Activated CD4-positive, alpha-beta T cell treated with anti-CD3 and anti-CD28 coated beads, Interleukin-2, amount 50 U/mL, for 16 hours (primary cell): ENCODE data around the gene GMNN.
"Not testable (repeated sequence)": the region's sequence is repeated elsewhere in the genome, so short reads cannot be mapped to it uniquely, and the experiment has no call there.

Experiments
- DNase-seq: peaks from one replicate; pipeline ENCODE4 v3.0.0-alpha.2; 2020

GMNN gene

DNA sequence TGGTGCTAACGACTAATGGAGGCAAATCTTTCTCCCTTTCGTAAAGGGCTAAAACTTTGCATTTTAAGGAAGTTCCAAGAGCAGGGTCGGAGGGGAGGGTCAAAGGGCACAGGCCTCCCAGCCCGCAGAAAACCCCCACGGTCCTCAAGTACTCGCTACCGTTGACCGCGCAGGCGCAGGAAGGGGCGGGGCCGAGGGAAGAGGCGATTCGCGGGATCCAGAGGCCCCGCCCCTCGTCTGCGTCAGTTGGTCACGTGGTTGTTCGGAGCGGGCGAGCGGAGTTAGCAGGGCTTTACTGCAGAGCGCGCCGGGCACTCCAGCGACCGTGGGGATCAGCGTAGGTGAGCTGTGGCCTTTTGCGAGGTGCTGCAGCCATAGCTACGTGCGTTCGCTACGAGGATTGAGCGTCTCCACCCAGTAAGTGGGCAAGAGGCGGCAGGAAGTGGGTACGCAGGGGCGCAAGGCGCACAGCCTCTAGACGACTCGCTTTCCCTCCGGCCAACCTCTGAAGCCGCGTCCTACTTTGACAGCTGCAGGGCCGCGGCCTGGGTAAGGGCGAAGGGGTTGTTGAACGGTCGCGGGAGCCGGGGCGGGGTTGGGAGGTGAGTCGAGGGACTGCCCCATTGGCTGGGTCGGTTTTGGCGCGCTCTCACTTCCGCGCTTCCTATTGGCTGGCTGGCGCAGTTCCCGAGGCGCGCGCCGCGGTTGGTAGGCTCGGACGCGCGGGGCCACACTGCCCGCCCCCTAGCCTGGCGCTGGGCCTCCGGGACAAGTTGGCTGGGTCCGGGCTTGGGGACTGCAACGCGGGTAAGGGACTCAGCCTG, at the start of gene GMNN:
GMNN (plus strand) TSS at position 242 of the 824 bp plus-strand sequence. CDS start 2,310 bp downstream, outside the sequence.
- DNase-seq = peak; percentile 98

DNA sequence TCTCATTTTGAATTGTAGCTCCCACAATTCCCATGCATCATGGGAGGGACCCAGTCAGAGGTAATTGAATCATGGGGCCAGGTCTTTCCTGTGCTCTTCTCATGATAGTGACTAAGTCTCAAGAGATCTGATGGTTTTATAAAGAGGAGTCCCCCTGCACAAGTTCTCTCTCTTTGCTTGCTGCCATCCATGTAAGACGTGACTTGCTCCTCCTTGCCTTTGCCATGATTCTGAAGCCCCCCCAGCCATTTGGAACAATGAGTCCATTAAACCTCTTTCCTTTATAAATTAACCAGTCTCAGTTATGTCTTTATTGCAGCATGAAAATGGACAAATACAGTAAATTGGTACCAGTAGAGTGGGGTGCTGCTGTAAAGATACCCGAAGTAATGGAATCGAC, 44.1 kb upstream of the GMNN start:
- not testable (repeated sequence) for DNase-seq

DNA sequence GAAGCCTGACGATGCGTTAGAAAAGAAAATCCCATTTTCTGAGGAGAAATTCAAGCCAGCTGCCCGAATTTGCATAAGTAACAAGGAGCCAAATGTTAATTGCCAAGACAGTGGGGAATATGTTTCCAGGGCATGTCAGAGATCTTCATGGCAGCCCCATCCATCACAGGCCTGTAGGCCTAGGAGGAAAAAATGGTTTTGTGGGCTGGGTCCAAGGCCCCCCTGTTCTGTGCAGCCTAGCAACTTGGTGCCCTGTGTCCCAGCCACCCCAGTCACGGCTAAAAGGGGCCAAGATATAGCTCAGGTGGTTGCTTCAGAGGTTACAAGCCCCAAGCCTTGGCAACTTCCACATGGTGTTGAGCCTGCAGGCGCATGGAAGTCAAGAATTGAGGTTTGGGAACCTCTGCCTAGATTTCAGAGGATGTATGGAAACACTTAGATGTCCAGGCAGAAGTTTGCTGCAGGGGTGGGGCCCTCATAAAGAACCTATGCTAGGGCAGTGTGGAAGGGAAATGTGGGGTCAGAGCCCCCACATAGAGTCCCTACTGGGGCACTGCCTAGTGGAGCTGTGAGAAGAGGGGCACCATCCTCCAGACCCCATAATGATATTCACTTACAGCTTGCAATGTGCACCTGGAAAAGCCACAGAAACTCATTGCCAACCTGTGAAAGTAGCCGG, 43.1 kb upstream of the GMNN start:
- DNase-seq = not testable (repeated sequence)

DNA sequence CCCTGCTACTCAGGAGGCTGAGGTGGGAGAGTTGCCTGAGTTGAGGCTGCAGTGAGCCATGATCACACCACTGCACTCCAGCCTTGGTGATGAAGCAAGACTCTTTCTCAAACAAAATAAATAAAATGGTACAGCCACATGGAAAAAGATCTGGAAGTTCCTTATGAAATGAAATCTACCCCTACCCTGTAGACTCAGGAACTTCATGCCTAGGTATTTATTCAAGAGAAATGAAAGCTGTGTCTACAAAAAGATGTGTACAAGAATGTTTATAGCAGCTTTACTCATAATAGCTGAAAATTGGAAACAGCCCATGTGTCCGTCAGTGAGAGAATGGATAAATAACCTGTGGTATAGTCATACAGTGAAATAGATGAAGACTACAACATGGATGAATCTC, 40.6 kb upstream of the GMNN start:
- DNase-seq = no peak

DNA sequence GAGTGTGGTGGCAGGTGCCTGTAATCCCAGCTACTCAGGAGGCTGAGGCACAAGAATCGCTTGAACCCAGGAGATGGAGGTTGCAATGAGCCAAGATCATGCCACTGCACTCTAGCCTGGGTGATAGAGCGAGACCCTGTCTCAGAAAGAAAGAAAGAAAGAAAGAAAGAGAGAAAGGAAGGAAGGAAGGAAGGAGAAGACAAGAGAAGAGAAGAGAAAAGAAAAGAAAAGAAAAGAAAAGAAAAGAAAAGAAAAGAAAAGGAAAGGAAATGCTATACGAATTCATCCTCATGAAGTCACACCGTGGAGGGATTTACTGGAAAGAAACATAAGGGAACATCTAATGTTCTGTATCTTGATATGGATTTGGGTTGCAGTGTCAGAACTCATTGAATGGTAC, 40.0 kb upstream of the GMNN start:
- DNase-seq = not testable (repeated sequence)

DNA sequence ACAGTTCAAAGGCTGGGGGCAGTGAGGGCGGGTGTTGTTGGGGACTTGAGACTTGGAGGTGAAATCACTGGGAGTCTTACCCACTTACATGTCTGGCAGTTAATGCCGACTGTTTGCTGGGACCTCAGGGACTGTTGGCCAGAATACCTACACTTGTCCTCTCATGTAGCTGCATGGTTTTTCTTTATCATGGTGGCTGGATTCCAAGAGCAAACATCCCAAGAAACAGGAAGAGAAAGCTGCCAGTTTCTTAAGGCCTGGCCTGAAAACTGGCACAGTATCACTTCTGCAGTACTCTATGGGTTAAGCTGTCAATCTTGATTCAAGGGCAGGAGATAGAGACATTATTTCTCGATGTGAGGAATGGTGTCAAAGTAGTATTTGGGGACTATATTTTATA, 36.0 kb upstream of the GMNN start:
- DNase-seq = no peak

DNA sequence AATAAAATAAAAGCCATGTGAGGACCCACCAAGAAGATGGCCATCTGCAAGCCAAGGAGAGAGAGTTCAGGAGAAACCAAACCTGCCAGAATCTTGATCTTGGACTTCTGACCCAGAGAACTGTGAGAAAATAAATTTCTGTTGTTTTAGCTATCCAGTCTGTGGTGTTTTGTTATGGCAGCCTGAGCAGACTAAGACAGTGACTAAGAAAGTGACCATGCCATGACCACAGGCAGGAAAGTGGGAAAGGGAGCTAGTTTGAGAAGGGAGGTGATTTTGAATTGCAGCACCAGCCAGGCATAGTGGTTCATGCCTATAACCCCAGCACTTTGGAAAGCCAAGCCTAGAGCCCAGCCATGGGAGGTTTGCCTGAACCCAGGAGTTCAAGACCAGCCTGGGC, 33.9 kb upstream of the GMNN start:
- DNase-seq = no peak

DNA sequence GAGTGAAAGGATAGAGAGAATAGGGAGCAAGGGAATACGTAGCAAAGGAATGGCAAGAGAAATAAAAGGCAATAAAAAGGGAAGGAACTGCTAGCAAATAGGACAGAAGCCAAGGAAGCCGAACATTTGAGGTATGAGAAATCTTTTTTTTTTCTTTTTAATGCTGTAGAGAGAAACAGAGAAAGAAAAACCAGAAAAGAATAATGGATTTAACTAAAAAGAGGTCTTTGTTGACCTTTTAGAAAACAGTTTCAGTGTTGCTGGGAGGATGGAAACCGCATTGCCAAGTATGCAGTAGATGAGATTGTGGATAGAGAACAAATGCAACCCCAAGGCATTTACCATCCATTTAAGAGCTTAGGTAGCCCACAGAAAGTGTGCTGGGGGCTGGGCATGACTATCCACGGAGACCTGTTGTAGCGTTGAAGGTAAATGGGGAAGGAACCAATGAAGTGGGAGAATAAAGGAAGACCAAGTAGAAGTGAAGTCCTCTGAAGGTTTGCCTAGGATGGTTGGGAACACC, 32.5 kb upstream of the GMNN start:
- DNase-seq = no peak

DNA sequence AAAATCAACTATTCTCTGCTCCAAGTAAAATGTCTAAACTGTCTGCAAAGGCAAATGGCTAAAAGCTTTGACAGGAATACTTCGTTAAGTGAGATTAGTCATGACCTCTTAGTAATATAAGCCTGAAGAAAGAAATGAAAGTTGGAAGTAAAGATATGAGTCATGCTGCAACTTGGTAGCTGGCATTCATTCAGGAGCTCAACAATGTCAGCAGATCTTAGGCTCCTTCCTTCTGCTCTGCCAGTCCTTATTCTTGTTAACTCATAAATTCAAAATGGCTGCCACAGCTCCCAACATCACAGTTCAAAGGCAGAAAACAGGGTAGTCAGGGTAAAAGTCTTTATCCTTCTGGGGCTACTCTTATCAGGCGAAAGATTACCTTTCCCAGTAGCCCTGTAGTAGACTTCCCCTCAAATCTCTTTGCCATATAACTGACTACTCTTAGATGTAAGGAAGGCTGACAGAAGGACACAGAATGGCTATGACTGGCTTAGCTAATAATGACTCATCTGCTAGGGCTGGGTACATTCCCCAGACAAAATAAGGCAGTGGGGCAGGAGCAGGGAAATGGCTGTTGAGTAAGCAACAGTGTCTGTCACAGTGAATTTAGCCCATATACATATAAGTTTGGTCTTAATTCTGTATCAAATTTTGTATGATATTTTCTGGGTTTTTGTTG, 31.3 kb upstream of the GMNN start:
- peak; percentile 88 for DNase-seq

DNA sequence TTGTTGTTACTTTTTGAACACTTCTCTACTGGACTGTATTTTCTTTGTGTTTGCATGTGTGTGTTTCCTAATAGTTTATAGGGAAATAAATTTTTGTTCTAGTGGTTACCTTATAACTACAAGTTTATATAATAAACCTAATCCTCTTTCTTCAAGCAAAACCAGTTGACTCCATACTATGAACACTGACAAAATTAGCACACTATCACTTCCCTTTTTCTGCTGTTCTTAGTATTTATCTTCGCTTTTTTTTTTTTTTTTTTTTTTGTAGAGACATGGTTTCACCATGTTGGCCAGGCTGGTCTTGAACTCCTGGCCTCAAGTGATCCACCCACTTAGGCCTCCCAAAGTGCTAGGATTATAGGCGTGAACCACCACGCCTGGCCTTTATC, 30.8 kb upstream of the GMNN start:
- no peak for DNase-seq

DNA sequence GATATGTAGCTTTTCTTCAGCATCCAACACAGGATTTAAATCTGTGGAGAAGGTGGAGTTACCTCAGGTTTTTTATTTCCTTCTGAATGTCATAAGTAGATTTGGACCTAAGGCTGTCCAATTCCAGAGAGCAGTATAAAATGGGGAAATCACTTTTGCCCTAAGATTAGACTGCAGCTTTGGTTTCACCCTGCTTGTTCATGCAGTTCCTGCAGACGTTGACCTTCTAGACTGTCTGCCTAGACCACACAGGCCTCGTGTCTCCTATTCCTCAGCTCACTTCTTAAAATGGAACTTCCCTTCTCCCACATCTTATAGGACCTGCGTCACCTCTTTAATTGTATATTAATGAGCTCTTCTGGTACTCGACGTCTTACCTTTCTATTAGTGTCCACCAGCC, 29.8 kb upstream of the GMNN start:
- DNase-seq = no peak

DNA sequence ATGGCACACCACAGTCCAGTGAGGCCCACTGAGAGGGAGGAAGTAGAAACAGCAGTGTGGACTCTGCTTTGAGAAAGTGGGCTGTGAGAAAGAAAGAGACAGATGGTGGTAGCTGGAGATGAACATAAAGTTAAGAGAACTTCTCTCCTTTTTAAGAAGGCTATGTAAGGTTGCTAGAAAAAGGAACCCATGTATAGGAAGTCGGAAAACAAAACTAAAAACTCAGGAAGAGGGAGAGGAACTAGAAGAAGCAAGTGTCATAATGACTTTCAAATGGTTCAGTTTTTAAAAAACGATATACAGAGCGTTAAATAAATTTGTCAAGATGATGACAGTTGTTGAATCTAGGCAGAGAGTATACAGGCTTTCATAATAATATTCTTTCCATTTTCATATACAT, 25.4 kb upstream of the GMNN start:
- no peak for DNase-seq

DNA sequence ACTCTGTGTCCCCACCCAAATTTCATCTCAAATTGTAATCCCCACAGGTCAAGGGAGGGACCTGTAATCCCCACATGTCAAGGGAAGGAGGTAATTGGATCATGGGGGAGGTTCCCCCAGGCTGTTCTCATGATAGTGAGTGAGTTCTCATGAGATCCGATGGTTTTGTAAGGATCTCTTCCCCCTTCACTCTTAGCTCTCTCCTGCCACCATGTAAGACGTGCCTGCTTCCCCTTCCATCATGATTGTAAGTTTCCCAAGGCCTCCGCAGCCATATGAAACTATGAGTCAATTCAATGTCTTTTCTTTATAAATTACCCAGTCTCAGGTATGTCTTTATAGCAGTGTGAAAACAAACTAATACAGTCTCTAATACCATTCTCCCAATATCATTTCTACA, 23.9 kb upstream of the GMNN start:
- not testable (repeated sequence) for DNase-seq

DNA sequence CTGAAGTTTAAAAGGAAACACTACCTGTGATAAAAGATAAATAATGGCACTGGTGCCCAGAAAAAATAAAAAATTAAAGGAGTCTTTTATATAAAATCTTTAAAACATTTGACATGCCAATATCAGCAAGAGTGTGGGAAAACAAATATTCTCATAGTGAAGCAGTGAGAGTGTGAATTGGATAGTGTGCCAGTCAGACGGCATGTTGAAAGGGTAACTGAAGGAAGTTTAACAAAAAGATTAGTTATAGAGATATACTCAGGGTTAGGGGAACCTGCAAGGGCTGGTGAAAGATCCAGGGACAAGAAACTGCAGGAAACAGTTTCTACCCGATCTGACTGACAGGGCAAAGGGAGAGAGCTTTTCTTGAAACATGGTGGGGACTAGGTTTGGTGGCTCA, 22.2 kb upstream of the GMNN start:
- no peak for DNase-seq

DNA sequence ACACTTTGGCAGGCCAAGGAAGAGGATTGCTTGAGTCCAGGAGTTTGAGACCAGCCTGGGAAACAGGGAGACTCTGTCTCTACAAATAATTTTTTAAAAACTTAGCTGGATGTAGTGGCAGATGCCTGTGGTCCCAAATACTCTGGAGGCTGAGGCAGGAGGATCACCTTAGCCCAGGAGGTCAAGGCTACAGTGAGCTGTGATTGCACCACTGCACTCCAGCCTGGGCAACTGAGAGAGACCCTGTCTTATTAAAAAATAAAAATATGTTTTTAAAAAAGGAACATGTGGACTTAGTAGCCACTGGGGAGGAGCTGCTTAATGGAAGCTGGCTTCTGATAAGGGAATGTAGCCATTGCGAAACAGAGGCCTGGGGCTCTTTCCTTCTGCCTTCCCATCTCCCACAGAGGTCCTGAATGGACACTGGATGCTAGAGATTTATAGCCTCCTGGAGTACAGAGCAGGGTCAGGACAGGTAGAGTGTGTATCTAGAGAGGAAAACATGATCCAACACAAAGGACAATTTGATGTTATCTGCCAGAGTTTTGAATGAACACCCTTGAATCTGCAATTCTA, 21.7 kb upstream of the GMNN start:
- DNase-seq = no peak

DNA sequence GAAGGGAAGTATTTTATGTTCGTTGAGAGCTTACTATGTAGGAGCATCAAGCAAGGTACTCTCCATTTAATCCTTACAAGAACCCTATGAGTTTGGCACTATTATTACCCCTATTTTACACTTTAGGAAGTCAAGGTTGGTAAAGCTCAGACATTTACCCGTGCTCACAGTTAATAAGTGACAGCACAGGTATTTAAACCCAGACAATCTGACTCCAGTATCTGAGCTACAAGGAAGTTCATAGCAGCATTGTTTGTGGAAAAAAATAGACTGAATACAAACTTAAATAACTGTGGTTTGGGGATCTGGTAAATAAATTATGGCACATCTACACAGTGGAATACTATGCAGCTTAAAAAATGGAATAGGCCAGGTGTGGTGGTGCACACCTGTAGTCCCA, 21.2 kb upstream of the GMNN start:
- DNase-seq = no peak

DNA sequence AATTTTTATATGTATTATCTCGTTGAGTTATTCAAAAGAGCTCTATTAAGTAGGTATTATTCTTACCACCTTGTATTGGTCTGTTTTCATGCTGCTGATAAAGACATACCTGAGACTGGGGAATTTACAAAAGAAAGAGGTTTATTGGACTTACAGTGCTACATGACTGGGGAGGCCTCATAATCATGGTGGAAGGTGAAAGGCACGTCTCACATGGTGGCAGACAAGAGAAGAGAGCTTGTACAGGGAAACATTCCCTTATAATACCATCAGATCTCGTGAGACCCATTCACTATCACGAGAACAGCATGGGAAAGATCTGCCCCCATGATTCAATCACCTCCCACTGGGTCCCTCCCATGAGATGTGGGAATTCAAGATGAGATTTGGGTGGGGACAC, 20.4 kb upstream of the GMNN start:
- not testable (repeated sequence) for DNase-seq

DNA sequence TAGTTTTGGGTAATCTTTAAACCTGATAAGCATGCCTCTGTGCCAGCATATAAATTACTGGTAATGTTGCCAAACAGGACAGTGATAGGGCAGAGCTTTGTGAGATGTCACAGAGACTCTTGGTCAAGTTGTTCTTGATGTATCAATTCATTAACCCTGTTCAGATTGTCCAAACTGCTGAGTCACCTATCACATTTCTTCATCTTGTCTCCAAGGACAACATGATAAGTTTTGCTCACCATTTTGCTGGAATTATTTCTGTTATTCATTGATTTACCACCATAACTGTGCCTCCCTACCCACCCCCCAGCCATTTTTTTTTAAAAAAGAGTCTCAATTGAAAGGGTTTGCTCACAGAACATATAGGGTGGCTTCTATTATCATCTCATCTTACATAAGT, 19.5 kb upstream of the GMNN start:
- DNase-seq = no peak

DNA sequence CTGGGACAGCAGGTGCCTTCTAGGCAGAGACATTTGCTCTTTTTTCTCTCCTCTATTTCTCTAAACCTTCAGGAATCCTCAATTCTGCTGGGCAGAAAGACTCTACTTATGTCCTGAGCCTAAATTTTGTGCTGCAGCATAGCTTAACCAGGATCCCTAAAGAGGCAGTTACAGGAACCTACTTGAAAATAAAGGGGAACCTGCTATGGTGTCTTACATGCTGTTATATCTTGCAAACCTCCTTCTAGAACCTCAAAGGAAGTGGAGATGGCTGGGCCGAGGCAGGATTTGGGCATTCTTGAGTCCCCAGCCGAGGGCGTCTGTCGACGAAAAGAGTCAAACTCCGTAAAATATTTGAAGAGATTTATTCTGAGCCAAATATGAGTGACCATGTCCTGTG, 17.1 kb upstream of the GMNN start:
- no peak for DNase-seq

DNA sequence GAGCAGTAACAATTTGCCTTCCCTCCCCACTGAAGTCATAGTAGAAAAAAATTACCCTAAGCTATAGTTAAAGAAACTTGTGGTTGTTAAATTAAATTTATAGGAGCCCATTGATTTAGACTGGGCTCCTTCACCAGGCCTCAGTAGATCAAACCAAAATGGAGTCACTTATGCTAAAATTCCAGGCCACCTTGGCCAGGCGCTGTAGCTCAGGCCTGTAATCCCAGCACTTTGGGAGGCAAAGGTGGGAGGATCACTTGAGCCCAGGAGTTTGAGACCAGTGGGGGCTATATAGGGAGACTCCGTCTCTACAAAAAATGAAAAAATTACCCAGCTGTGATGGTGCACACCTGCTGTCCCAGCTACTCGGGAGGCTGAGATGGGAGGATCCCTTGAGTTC, 15.0 kb upstream of the GMNN start:
- DNase-seq = no peak

DNA sequence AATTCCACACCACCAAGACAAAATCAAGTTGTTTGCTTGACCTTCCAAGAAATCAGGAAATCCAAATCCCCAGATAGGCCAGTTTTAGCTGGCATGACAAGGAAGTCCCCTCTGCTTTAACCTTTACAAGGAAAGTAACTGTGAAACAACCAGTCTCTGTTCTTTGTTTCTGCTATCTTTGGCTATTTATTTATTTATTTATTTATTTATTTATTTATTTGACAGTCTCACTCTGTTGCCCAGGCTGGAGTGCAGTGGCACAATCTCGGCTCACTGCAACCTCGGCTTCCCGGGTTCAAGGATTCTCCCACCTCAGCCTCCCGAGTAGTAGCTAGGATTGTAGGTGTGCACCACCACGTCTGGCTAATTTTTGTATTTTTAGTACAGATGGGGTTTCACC, 14.5 kb upstream of the GMNN start:
- no peak for DNase-seq

DNA sequence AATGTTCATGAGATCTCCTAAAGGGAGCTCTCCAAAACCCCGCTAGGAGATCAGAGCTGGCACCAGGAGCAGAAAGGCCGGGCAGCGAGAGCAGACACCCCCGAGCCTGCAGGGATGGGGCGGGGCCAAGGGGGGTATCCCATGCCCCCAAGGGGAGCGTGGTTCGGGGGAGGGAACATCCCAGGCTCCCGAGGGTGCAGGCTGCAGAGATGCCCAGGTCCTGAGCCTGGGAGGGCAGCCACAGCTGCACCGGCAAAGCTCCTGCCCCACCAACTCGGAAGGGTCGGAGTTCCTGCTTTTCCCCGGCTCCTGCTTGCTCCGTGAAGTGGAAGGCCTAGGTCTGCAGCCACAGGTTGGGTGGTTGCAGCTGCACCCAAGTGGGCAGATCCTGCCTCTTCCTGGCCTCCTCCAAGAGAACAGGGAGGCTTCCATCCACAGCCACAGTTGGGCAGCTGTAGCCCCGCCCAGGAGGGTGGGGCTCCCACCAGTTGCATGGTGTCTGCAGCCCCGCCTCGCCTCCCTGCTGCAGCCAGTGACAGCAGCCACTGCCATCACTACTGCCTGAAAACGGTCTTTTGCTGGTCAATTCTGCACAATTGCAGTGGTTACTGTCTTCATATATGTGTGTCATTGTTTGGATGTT, 13.4 kb upstream of the GMNN start:
- no peak for DNase-seq

DNA sequence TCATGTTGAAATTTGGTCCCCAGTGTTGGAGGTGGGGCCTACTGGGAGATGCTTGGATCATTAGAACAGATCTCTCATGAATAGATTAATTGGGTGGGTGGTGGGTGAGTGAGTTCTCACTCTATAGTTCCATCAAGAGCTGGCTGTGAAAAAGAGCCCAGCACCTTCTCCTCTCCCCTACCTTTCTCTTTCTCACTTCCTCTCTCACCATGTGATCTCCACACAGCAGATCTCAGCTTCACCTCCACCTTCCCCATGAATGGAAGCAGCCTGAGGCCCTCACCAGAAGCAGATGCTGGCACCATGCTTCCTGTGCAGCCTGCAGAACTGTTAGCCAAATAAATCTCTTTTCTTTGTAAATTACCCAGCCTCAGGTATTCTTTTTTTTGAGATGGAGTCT, 12.9 kb upstream of the GMNN start:
- no peak for DNase-seq
